Stomach (tissue), 9 donors: ENCODE measurements around the gene CCDC28B. TPM values are rescaled to one million over a fixed set of nuclear protein-coding genes. Genes with fewer than 3 reads are reported as not detected.

Experiments used
- DNase-seq, 2 donors: peaks; one replicate each; pipeline versions ENCODE4 v3.0.0 to v3.0.0-alpha.2; 2013 to 2019
- H3K27ac ChIP-seq, 5 donors: fragments of 200-600 bp in 4 of 5; sonication (generic) in 4 of 5; one replicate each; pipeline ENCODE4 v1.5.1; 2013 to 2019; ENCODE audit warnings: mild to moderate bottlenecking in 1 of 5, moderate library complexity in 1 of 5
- H3K27me3 ChIP-seq, 3 donors: fragments of 200-600 bp; sonication (generic); one replicate each; pipeline ENCODE4 v1.5.1; 2017 to 2019; ENCODE audit warnings: mixed run types in 1 of 3
- H3K36me3 ChIP-seq, 4 donors: fragments of 200-600 bp; sonication (generic); 1 replicate in 3 of 4; 2 replicates in 1 of 4; pipeline ENCODE4 v1.5.1; 2016 to 2019
- H3K4me1 ChIP-seq, 4 donors: fragments of 200-600 bp; sonication (generic); one replicate each; pipeline ENCODE4 v1.5.1; 2016 to 2019
- H3K4me3 ChIP-seq, 4 donors: fragments of 200-600 bp; sonication (generic) in 3 of 4; one replicate each; pipeline ENCODE4 v1.5.1; 2016 to 2019; ENCODE audit warnings: mild to moderate bottlenecking in 1 of 4
- H3K9me3 ChIP-seq, 4 donors: fragments of 200-600 bp; sonication (generic); one replicate each; pipeline ENCODE4 v1.5.1; 2016 to 2019
- CTCF ChIP-seq, 7 experiments: fragments of 450-650 bp in 4 of 7; fragments of 200-600 bp in 3 of 7; sonication (generic) in 3 of 7; IDR thresholded peaks; one replicate each; pipeline ENCODE4 v1.5.1; 2016 to 2019; ENCODE audit warnings: antibody characterized with exemption in 7 of 7, control low read depth in 2 of 7, mild to moderate bottlenecking in 1 of 7
- EP300 ChIP-seq: sonication (generic); formaldehyde crosslinking; IDR thresholded peaks from one replicate; pipeline ENCODE4 v1.6.1; 2017; ENCODE audit warnings: antibody characterized with exemption
- POLR2A ChIP-seq, 4 donors: fragments of 450-650 bp; IDR thresholded peaks; one replicate each; pipeline ENCODE4 v1.6.1; 2016; ENCODE audit warnings: antibody characterized with exemption in 4 of 4, control low read depth in 2 of 4, mild to moderate bottlenecking in 1 of 4, moderate library complexity in 1 of 4
- POLR2AphosphoS5 ChIP-seq, 3 donors: sonication (generic); formaldehyde crosslinking; IDR thresholded peaks; one replicate each; pipeline ENCODE4 v1.6.1; 2016; ENCODE audit warnings: antibody characterized with exemption in 3 of 3
- WGBS, 5 donors: extraction: QIAGEN DNeasy Blood & Tissue Kit in 3 of 5; methylation state at CpG; one replicate each; pipeline versions ENCODE4 v1.1.5 to v1.1.7; 2013 to 2018; 5-methylcytosine and 5-hydroxymethylcytosine counted together
- intact Hi-C: fragments of 100-400 bp; cut with DNase I; formaldehyde crosslinking; loops from one replicate; pipeline ENCODE4 v1.15.1; 2023; ENCODE audit warnings: low total_unique reads
- polyA plus RNA-seq, 3 donors: library from polyadenylated mRNA; stranded (reverse); fragments of 200-250 nt; gene quantifications; one replicate each; pipeline ENCODE4 v1.2.3, GENCODE V29; 2013
- total RNA-seq, 5 donors: library from RNA; depleted of rRNA; stranded (reverse); fragments of >200 nt; gene quantifications; one replicate each; pipeline versions ENCODE4 v1.1.0 to v1.2.3, GENCODE V29; 2014 to 2016
- donor health status: healthy with polysubstance abuse.
- donor health status: Bipolar disorder and iron deficiency.
- donor health status: healthy.

CCDC28B gene
- total and polyA plus RNA-seq, 8 donors: 0.45 to 27.8 (median 9.7) TPM; not detected in 2

GRCh38 chr1:32178380-32179192, 21.8 kb upstream of the CCDC28B start:
- TF ChIP-seq CTCF (IDR thresholded peaks at IDR 0.05): no peak
- no peak for TF ChIP-seq EP300
- TF ChIP-seq POLR2AphosphoS5 (IDR thresholded peaks at IDR 0.05): no peak
- no peak for TF ChIP-seq POLR2A (IDR thresholded peaks at IDR 0.05)
- H3K36me3 ChIP-seq: peaks cover 0 to 40% (median 39%) of the 10 kb centered on the region in 4 donors
- peak overlapping the region; percentile 39 to 97 (median 96) for H3K27ac ChIP-seq
- intact Hi-C loops: no loop called here
- no peaks in the 10 kb centered on the region for H3K9me3 ChIP-seq
- H3K4me1 ChIP-seq: peaks cover 30 to 44% (median 37%) of the 10 kb centered on the region in 4 donors
- DNase-seq: no peak
- peak overlapping the region; percentile 64 to 78 (median 64) for H3K4me3 ChIP-seq
- H3K27me3 ChIP-seq: no peaks in the 10 kb centered on the region
- WGBS, 5 donors: 74 to 83% (median 79%) methylated on average over 7 of the region's 7 CpGs

- Histone ChIP-seq H3K9me3 (no peaks in the 10 kb centered on the region), H3K4me1 (peaks cover 30 to 49% (median 40%) of the 10 kb centered on the region in 4 donors), H3K27ac (peak overlapping the region; percentile 92 to 99 (median 97)), H3K4me3 (peak overlapping the region; percentile 64 to 78 (median 64)), H3K27me3 (no peaks in the 10 kb centered on the region), H3K36me3 (peaks cover 5 to 40% (median 39%) of the 10 kb centered on the region in 4 donors)
- WGBS, 5 donors: 7 to 11% (median 9%) methylated on average over 6 to 7 of the region's 7 CpGs
- intact Hi-C loops: no loop called here
- no peak for DNase-seq
- no peak for TF ChIP-seq POLR2AphosphoS5 (IDR thresholded peaks at IDR 0.05)
- TF ChIP-seq POLR2A (IDR thresholded peaks at IDR 0.05): no peak
- TF ChIP-seq EP300: no peak
- no peak for TF ChIP-seq CTCF (IDR thresholded peaks at IDR 0.05)
Observed at GRCh38 chr1:32179193-32179442, 21.3 kb upstream of the CCDC28B start.

GRCh38 chr1:32179443-32180185, 20.8 kb upstream of the CCDC28B start, which contains the start of gene TXLNA:
Gene TXLNA, plus strand, starts transcription at chr1:32179675. Its CDS starts 671 bp downstream, at chr1:32180346.
- no peak for TF ChIP-seq EP300
- TF ChIP-seq POLR2AphosphoS5 (IDR thresholded peaks at IDR 0.05): peak; percentile 23 to 87 (median 59)
- no peak for TF ChIP-seq POLR2A (IDR thresholded peaks at IDR 0.05)
- TF ChIP-seq CTCF (IDR thresholded peaks at IDR 0.05): peak in 1 of 7 experiments; percentile 32
- DNase-seq: peak; percentile 95 to 98
- Histone ChIP-seq H3K4me1 (peaks cover 30 to 54% (median 45%) of the 10 kb centered on the region in 4 donors), H3K36me3 (peaks cover 10 to 40% (median 39%) of the 10 kb centered on the region in 4 donors), H3K27ac (peak within 1 kb of the TSS; percentile 92 to 99 (median 97)), H3K4me3 (peak within 1 kb of the TSS; percentile 64 to 78 (median 64)), H3K27me3 (no peaks in the 10 kb centered on the region), H3K9me3 (no peaks in the 10 kb centered on the region)
- 0 to 1% (median 0%) methylated on average over 18 to 79 of the region's 79 CpGs for WGBS, 5 donors
- intact Hi-C loops: no loop called here
